Sigmoid colon (tissue), 7 donors: ENCODE data around the gene NUP58. TPM values are rescaled to one million over a fixed set of nuclear protein-coding genes. Genes with fewer than 3 reads are reported as not detected.

Experiments
- DNase-seq: peaks from one replicate; pipeline ENCODE4 v3.0.0-alpha.2; 2019
- H3K27ac ChIP-seq, 4 donors: fragments of 200-600 bp; sonication (generic); one replicate each; pipeline ENCODE4 v1.5.1; 2016 to 2019; ENCODE audit warnings: mild to moderate bottlenecking in 1 of 4
- H3K27me3 ChIP-seq, 3 donors: fragments of 200-600 bp; sonication (generic); one replicate each; pipeline ENCODE4 v1.5.1; 2019; ENCODE audit warnings: mild to moderate bottlenecking in 1 of 3
- H3K36me3 ChIP-seq, 4 donors: fragments of 200-600 bp; sonication (generic); one replicate each; pipeline ENCODE4 v1.5.1; 2016 to 2019
- H3K4me1 ChIP-seq, 4 donors: fragments of 200-600 bp; sonication (generic); one replicate each; pipeline ENCODE4 v1.5.1; 2017 to 2019
- H3K4me3 ChIP-seq, 4 donors: fragments of 200-600 bp; sonication (generic); one replicate each; pipeline ENCODE4 v1.5.1; 2017 to 2019; ENCODE audit warnings: mild to moderate bottlenecking in 2 of 4, moderate library complexity in 1 of 4
- H3K9me3 ChIP-seq, 4 donors: fragments of 200-600 bp in 3 of 4; sonication (generic) in 3 of 4; one replicate each; pipeline versions ENCODE4 v1.5.1 to v1.6.1; 2013 to 2019
- EP300 ChIP-seq, 4 donors: sonication (generic); formaldehyde crosslinking; IDR thresholded peaks; one replicate each; pipeline ENCODE4 v1.6.1; 2017; ENCODE audit warnings: antibody characterized with exemption in 4 of 4
- POLR2A ChIP-seq, 2 donors: fragments of 450-650 bp; IDR thresholded peaks; one replicate each; pipeline ENCODE4 v1.6.1; 2016; ENCODE audit warnings: antibody characterized with exemption in 2 of 2, mild to moderate bottlenecking in 2 of 2, moderate library complexity in 2 of 2
- POLR2AphosphoS5 ChIP-seq, 4 donors: sonication (generic); formaldehyde crosslinking; IDR thresholded peaks; one replicate each; pipeline ENCODE4 v1.6.1; 2017; ENCODE audit warnings: antibody characterized with exemption in 4 of 4
- WGBS, 2 donors: extraction: QIAGEN DNeasy Blood & Tissue Kit; methylation state at CpG; one replicate each; pipeline ENCODE4 v1.1.7; 2013; 5-methylcytosine and 5-hydroxymethylcytosine counted together
- intact Hi-C: fragments of 100-400 bp; cut with DNase I; formaldehyde crosslinking; loops from one replicate; pipeline ENCODE4 v1.15.1; 2023
- polyA plus RNA-seq, 3 donors: library from polyadenylated mRNA; stranded (reverse); fragments of 200-250 nt; gene quantifications; one replicate each; pipeline ENCODE4 v1.2.3, GENCODE V29; 2013
- total RNA-seq, 4 donors: library from RNA; depleted of rRNA; stranded (reverse); fragments of >200 nt; gene quantifications; one replicate each; pipeline ENCODE4 v1.1.0, GENCODE V29; 2016
- TF ChIP-seq, protein P1 (sequence below), 4 experiments: fragments of 450-650 bp in 3 of 4; fragments of 200-600 bp in 1 of 4; IDR thresholded peaks; one replicate each; pipeline ENCODE4 v1.5.1; 2016 to 2019; ENCODE audit warnings: antibody characterized with exemption in 4 of 4, mild to moderate bottlenecking in 3 of 4, moderate library complexity in 2 of 4
- donor health status: healthy with polysubstance abuse.
- donor health status: Bipolar disorder and iron deficiency.
- donor health status: healthy.

Gene NUP58
- total and polyA plus RNA-seq, 7 donors = 10.2 to 50.3 (median 30.3) TPM

DNA sequence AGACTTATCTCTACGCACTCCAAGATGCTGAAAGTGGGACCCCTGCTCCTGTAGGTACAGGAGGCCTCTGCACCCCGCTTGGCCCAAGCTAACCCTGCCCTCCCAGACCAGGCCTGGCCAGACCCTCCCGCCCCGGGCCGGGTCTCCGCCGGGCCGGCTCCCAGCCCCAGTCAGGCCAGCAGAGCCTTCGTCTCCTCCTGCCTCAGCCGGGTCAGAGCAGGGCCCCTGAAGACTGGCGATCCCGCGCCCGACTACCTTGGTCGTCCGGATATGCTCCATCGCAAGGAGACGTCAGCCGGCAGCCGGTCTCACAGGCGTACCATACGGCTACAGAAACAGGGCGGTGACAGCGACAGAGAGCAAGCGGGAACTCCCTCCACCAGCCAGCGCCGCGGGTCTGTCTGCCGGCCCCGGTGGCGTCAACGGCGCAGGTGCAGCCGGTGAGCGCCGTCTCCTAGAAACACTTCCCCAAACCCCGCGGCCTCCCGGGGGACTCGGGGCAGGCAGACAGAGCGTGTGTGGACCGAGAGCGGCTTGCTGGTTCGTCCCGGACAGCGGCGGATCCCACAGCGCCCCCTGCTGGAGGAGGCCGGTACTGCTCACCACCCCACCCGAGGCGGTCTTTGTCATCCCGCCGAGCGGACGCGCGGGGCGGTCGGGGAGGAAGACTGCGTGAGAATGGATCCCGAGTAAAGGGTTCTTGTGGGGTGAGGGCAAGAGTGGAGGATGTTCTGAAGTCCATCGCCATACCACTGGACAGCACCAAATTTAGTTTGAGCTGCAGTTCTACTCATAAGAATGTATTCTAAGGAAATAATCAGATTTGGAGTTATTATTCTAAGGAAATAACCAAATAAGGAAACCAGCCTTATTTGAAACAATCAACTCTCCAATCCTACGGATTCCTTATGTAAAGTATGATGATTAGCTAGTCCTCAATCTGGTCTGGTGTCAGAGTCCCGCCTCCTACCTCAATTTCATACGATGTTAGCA lies 14.2 kb upstream of the NUP58 start, which contains the start of gene MTMR6:
Gene MTMR6 (minus strand): TSS at position 520 of the 993 bp plus-strand sequence. CDS start 241 bp downstream, at position 279.
- Histone ChIP-seq H3K27me3 (no peaks in the 10 kb centered on the region), H3K4me3 (peak within 1 kb of the TSS; percentile 86 to 94 (median 89)), H3K27ac (peak within 1 kb of the TSS; percentile 80 to 93 (median 90)), H3K36me3 (no peaks in the 10 kb centered on the region), H3K4me1 (peaks cover 0 to 30% (median 18%) of the 10 kb centered on the region in 4 donors), H3K9me3 (no peaks in the 10 kb centered on the region)
- TF ChIP-seq POLR2A (IDR thresholded peaks at IDR 0.05) = peak; percentile 34 to 55
- peak; percentile 65 to 88 (median 81) for TF ChIP-seq POLR2AphosphoS5 (IDR thresholded peaks at IDR 0.05)
- TF ChIP-seq EP300 (IDR thresholded peaks at IDR 0.05) = no peak
- TF ChIP-seq, protein P1, sequence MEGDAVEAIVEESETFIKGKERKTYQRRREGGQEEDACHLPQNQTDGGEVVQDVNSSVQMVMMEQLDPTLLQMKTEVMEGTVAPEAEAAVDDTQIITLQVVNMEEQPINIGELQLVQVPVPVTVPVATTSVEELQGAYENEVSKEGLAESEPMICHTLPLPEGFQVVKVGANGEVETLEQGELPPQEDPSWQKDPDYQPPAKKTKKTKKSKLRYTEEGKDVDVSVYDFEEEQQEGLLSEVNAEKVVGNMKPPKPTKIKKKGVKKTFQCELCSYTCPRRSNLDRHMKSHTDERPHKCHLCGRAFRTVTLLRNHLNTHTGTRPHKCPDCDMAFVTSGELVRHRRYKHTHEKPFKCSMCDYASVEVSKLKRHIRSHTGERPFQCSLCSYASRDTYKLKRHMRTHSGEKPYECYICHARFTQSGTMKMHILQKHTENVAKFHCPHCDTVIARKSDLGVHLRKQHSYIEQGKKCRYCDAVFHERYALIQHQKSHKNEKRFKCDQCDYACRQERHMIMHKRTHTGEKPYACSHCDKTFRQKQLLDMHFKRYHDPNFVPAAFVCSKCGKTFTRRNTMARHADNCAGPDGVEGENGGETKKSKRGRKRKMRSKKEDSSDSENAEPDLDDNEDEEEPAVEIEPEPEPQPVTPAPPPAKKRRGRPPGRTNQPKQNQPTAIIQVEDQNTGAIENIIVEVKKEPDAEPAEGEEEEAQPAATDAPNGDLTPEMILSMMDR (IDR thresholded peaks at IDR 0.05) = peak; percentile 98 to 100 (median 99)
- peak; percentile 95 for DNase-seq
- WGBS, 2 donors = 1 to 2% methylated on average over 65 of the region's 65 CpGs
- intact Hi-C loops = loop anchor here (2.0 kb wide), 1 partner anchor 14 kb away; the partner anchor contains the start of gene NUP58

DNA sequence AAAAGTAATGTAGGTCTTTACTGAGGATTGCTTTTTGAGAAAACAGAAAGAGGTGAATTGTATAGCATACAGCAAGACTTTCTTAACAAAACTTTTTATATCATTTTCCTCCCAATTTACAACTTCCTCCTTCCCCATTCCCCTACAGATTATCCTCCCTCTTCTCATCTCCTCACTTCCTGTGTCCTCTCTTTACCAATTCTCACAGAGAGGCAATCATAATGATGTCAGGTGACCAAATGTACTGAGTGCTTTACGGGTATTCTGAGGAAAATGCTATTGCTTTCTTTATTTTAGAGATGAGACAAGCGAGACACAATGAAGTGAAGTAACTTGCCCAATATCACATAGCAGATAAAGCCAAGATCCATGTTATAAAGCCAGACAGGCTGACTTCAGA lies 12.5 kb upstream of the NUP58 start:
- H3K36me3 ChIP-seq = no peaks in the 10 kb centered on the region
- intact Hi-C loops = no loop called here
- no peaks in the 10 kb centered on the region for H3K9me3 ChIP-seq
- 34 to 63% methylated on average over 2 of the region's 2 CpGs for WGBS, 2 donors
- DNase-seq = no peak
- TF ChIP-seq EP300 (IDR thresholded peaks at IDR 0.05) = no peak
- TF ChIP-seq, protein P1 (IDR thresholded peaks at IDR 0.05) = no peak
- no peak for TF ChIP-seq POLR2A (IDR thresholded peaks at IDR 0.05)
- no peak for TF ChIP-seq POLR2AphosphoS5 (IDR thresholded peaks at IDR 0.05)
- peaks cover 0 to 28% (median 18%) of the 10 kb centered on the region in 4 donors for H3K4me1 ChIP-seq
- H3K27ac ChIP-seq = no peak overlapping the region
- no peak overlapping the region for H3K4me3 ChIP-seq
- H3K27me3 ChIP-seq = no peaks in the 10 kb centered on the region

DNA sequence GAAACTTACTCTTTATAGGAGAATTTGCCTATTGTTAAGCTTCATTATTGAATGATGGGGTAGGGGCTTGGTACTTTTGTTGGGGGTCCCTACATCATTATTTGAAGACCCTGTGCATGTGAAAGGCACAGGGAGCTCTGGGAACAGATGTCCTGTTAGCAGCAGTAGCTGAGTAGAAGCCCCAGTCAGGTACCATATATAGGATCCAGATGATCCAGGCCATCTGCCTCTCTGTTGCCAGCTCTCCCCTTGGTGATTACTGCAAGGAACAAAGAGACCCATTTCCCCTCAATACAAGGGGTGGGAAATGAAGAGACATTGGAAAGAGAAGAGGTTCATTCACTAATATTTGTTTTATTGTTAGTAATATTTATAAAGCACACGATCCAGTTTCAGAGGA lies 9.7 kb upstream of the NUP58 start:
- TF ChIP-seq, protein P1 (IDR thresholded peaks at IDR 0.05) = no peak
- TF ChIP-seq POLR2AphosphoS5 (IDR thresholded peaks at IDR 0.05) = no peak
- no peak for TF ChIP-seq EP300 (IDR thresholded peaks at IDR 0.05)
- no peak for TF ChIP-seq POLR2A (IDR thresholded peaks at IDR 0.05)
- intact Hi-C loops = no loop called here
- Histone ChIP-seq H3K9me3 (no peaks in the 10 kb centered on the region), H3K27me3 (no peaks in the 10 kb centered on the region), H3K36me3 (no peaks in the 10 kb centered on the region), H3K27ac (no peak overlapping the region), H3K4me3 (no peak overlapping the region), H3K4me1 (peaks cover 0 to 6% (median 3%) of the 10 kb centered on the region in 4 donors)
- DNase-seq = no peak
- 17 to 56% methylated on average over 1 of the region's 1 CpG for WGBS, 2 donors

DNA sequence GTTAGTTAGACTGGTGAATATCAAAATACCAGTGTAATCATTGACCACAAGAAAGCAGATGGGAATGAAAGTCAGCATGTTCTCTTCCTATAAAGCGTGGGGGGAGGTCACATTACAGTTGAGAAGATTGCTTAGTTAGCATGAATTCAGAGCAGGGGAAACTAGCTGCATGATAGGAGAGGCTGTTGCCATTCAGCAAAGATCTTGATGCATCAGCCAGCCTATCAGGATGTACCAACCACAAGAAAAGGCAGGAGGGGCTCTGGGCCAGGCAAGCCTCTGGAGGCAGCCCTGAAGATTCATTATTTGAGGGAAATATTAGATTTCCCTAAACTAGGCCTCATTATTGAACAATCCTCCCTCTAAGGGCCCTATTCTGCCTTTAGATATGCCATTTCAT lies 9.1 kb upstream of the NUP58 start:
- no peak for DNase-seq
- WGBS, 2 donors = 16 to 25% methylated on average over 1 of the region's 1 CpG
- intact Hi-C loops = no loop called here
- H3K27me3 ChIP-seq = no peaks in the 10 kb centered on the region
- no peak overlapping the region for H3K4me3 ChIP-seq
- no peak overlapping the region for H3K27ac ChIP-seq
- TF ChIP-seq, protein P1 (IDR thresholded peaks at IDR 0.05) = no peak
- TF ChIP-seq POLR2A (IDR thresholded peaks at IDR 0.05) (no peak), POLR2AphosphoS5 (IDR thresholded peaks at IDR 0.05) (no peak), EP300 (IDR thresholded peaks at IDR 0.05) (no peak)
- H3K9me3 ChIP-seq = no peaks in the 10 kb centered on the region
- no peaks in the 10 kb centered on the region for H3K36me3 ChIP-seq
- H3K4me1 ChIP-seq = peaks cover 0 to 6% (median 2%) of the 10 kb centered on the region in 4 donors
